ENCODE measurements around the gene CTNNBIP1.

CTNNBIP1 gene

DNA sequence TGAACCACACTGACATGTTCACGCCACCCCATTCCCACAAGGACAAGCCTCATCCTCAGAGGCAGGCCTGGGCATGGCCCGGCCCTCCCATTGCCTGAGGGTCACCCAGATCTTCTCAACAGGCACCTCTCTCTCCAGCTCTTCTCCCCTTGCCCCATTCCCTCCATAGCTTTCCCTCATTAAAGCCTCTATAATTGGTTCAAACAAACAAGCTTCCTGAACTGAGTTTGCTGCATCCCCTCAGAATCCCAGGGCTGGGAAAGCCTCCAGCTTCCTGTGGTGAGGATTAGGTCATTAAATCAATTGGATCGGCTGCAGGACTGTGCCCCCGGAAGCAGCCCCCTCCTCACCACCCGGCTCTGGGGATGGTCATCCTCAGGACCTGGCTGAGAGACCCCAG lies 18.9 kb downstream of the CTNNBIP1 start:
- Histone ChIP-seq H3K36me3 (no peaks in the 10 kb centered on the region), H3K4me3 (ENCODE audit: low read depth, low read length) (no peak overlapping the region), H3K4me1 (no peaks in the 10 kb centered on the region), H3K27me3 (no peaks in the 10 kb centered on the region), H3K9me3 (no peaks in the 10 kb centered on the region)
- DNase-seq: no peak
- TF ChIP-seq, protein P1, sequence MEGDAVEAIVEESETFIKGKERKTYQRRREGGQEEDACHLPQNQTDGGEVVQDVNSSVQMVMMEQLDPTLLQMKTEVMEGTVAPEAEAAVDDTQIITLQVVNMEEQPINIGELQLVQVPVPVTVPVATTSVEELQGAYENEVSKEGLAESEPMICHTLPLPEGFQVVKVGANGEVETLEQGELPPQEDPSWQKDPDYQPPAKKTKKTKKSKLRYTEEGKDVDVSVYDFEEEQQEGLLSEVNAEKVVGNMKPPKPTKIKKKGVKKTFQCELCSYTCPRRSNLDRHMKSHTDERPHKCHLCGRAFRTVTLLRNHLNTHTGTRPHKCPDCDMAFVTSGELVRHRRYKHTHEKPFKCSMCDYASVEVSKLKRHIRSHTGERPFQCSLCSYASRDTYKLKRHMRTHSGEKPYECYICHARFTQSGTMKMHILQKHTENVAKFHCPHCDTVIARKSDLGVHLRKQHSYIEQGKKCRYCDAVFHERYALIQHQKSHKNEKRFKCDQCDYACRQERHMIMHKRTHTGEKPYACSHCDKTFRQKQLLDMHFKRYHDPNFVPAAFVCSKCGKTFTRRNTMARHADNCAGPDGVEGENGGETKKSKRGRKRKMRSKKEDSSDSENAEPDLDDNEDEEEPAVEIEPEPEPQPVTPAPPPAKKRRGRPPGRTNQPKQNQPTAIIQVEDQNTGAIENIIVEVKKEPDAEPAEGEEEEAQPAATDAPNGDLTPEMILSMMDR (IDR thresholded peaks at IDR 0.05; ENCODE audit: low read depth, low read length): no peak

GRCh38 chr1:9890224-9890731 lies 19.8 kb downstream of the CTNNBIP1 start:
- Histone ChIP-seq H3K4me1 (no peaks in the 10 kb centered on the region), H3K27me3 (no peaks in the 10 kb centered on the region), H3K4me3 (ENCODE audit: low read depth, low read length) (no peak overlapping the region), H3K36me3 (no peaks in the 10 kb centered on the region), H3K9me3 (no peaks in the 10 kb centered on the region)
- TF ChIP-seq, protein P1 (IDR thresholded peaks at IDR 0.05; ENCODE audit: low read depth, low read length): no peak
- DNase-seq: peak; percentile 29

GRCh38 chr1:9889411-9889810 lies 20.7 kb downstream of the CTNNBIP1 start:
- Histone ChIP-seq H3K4me1 (no peaks in the 10 kb centered on the region), H3K27me3 (no peaks in the 10 kb centered on the region), H3K9me3 (no peaks in the 10 kb centered on the region), H3K36me3 (no peaks in the 10 kb centered on the region), H3K4me3 (ENCODE audit: low read depth, low read length) (no peak overlapping the region)
- TF ChIP-seq, protein P1 (IDR thresholded peaks at IDR 0.05; ENCODE audit: low read depth, low read length): no peak
- no peak for DNase-seq

DNA sequence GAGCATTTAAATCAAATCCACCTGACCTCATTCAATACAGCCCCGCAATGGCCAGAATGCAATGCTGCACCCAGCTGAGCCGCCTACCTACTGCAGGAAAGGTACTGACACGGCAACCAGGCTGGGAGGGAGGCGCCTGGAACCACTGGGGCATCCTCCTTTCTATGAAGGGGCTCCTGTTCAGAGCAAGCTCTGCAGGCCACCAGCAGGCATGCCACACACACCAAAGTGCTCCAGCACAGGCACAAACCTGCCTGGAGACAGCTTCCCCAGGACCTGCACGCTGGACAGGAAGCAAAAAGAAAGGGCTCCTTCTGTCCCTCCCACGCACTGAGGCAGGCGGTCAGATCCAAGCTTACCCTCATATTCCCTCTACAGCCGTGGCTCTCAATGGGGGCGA lies 21.2 kb downstream of the CTNNBIP1 start:
- H3K27me3 ChIP-seq: no peaks in the 10 kb centered on the region
- no peaks in the 10 kb centered on the region for H3K4me1 ChIP-seq
- TF ChIP-seq, protein P1 (IDR thresholded peaks at IDR 0.05; ENCODE audit: low read depth, low read length): no peak
- no peak overlapping the region for H3K4me3 ChIP-seq (ENCODE audit: low read depth, low read length)
- H3K36me3 ChIP-seq: no peaks in the 10 kb centered on the region
- DNase-seq: no peak
- no peaks in the 10 kb centered on the region for H3K9me3 ChIP-seq

GRCh38 chr1:9887070-9887469 lies 23.0 kb downstream of the CTNNBIP1 start:
- TF ChIP-seq, protein P1 (IDR thresholded peaks at IDR 0.05; ENCODE audit: low read depth, low read length): no peak
- Histone ChIP-seq H3K27me3 (no peaks in the 10 kb centered on the region), H3K36me3 (no peaks in the 10 kb centered on the region), H3K4me1 (no peaks in the 10 kb centered on the region), H3K4me3 (ENCODE audit: low read depth, low read length) (no peak overlapping the region), H3K9me3 (no peaks in the 10 kb centered on the region)
- no peak for DNase-seq

DNA sequence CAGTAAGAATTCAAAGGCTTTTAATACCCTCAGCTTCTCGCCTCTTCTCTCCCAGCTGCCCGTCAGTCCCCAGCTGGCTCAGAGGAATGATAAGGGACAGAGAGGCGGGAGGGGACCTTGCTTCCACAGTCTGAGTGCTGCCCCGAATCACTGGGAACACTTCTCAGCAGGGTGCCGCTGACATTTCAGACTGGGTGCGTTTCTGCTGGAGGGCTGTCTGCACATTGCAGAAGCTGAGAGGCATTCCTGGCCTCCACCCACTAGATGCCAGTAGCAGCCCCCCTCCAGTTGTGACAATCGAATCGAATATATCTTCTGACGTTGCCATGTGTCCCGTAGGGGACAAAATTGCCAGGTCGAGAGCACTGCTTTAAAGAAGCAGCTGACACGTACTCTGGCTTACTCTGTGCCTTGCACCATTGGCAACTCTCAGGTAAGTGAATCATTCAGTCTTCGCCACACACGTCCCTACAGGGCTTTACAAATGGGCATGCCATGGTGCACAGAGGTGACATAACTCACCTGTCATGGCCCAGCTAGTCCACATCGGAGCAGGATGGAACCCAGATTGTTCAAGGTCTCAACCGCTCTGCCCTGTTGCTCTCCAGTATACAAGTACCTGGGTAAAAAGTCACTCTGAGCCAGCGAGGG lies 23.9 kb downstream of the CTNNBIP1 start:
- H3K4me1 ChIP-seq: no peaks in the 10 kb centered on the region
- DNase-seq: no peak
- TF ChIP-seq, protein P1 (IDR thresholded peaks at IDR 0.05; ENCODE audit: low read depth, low read length): no peak

More for the DNA sequence above, 23.9 kb downstream of the CTNNBIP1 start:
- H3K9me3 ChIP-seq: no peaks in the 10 kb centered on the region
- no peaks in the 10 kb centered on the region for H3K36me3 ChIP-seq
- no peak overlapping the region for H3K4me3 ChIP-seq (ENCODE audit: low read depth, low read length)
- H3K27me3 ChIP-seq: no peaks in the 10 kb centered on the region
